SH-SY5Y (cell line): ENCODE results near the gene MROH7.

Source experiments
- GATA2 ChIP-seq: IDR thresholded peaks from 2 replicates; pipeline ENCODE4 v1.6.1; 2011; ENCODE audit warnings: mild to moderate bottlenecking, low read depth, low read length
- GATA3 ChIP-seq: IDR thresholded peaks from 2 replicates; pipeline ENCODE4 v1.6.1; 2011; ENCODE audit warnings: low read depth, mild to moderate bottlenecking, low read length, moderate library complexity

GRCh38 chr1:54649921-54650320 lies 8.3 kb downstream of the MROH7 start:
- TF ChIP-seq GATA2 (no peak), GATA3 (no peak)
